ENCODE data around the gene CORO7.

GRCh38 chr16:4316108-4316863, 100.1 kb downstream of the CORO7 start:
- TF ChIP-seq, protein P1, sequence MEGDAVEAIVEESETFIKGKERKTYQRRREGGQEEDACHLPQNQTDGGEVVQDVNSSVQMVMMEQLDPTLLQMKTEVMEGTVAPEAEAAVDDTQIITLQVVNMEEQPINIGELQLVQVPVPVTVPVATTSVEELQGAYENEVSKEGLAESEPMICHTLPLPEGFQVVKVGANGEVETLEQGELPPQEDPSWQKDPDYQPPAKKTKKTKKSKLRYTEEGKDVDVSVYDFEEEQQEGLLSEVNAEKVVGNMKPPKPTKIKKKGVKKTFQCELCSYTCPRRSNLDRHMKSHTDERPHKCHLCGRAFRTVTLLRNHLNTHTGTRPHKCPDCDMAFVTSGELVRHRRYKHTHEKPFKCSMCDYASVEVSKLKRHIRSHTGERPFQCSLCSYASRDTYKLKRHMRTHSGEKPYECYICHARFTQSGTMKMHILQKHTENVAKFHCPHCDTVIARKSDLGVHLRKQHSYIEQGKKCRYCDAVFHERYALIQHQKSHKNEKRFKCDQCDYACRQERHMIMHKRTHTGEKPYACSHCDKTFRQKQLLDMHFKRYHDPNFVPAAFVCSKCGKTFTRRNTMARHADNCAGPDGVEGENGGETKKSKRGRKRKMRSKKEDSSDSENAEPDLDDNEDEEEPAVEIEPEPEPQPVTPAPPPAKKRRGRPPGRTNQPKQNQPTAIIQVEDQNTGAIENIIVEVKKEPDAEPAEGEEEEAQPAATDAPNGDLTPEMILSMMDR (IDR thresholded peaks at IDR 0.05): no peak
- TF ChIP-seq EZH2 (IDR thresholded peaks at IDR 0.05; ENCODE audit: borderline replicate concordance, insufficient read depth, low read depth, low read length, poor library complexity, severe bottlenecking): no peak
